IMR-90 (cell line): ENCODE results near the gene C11orf58. TPM values are rescaled to one million over a fixed set of nuclear protein-coding genes. Genes with fewer than 3 reads are reported as not detected.

Experiments
- ATAC-seq: fragments of 200-7000 bp; cut with Tn5 transposase; 2 replicates; pipeline ENCODE4 v1.9.1; 2020; ENCODE audit warnings: low read depth, mild to moderate bottlenecking, moderate library complexity
- Bru-seq: library from RNA; stranded (reverse); fragments of 400-500 nt; gene quantifications from one replicate; lab custom pipeline; 2021; lab: Mats Ljungman, UMichigan
- BruChase-seq, 2 experiments: library from RNA; stranded (reverse); fragments of 400-500 nt; gene quantifications; one replicate each; lab custom pipeline; 2021; lab: Mats Ljungman, UMichigan
- BruUV-seq: library from RNA; stranded (reverse); fragments of 400-500 nt; replicated peaks from 2 replicates; lab custom pipeline; 2021; lab: Mats Ljungman, UMichigan
- CTCF ChIA-PET: fragments of 300-600 bp; formaldehyde crosslinking; extraction: SDS; loops from one replicate; lab custom pipeline; 2021; ENCODE audit warnings: antibody characterized with exemption; lab: Yijun Ruan, JAX
- POLR2A ChIA-PET: fragments of 300-600 bp; sonication (Branson Sonifier 250); formaldehyde crosslinking; loops from one replicate; lab custom pipeline; 2022; ENCODE audit warnings: antibody characterized with exemption; ENCODE audit not compliant: unreplicated experiment; lab: Charles Lee
- DNase-seq: peaks from one replicate; pipeline ENCODE4 v3.0.0; 2013
- H2AFZ ChIP-seq: replicated peaks from 2 replicates; pipeline ENCODE3; 2013; ENCODE audit warnings: low read length, mild to moderate bottlenecking; ENCODE audit not compliant: poor library complexity
- H2AK5ac ChIP-seq: 2 replicates; pipeline ENCODE4 v1.6.1; 2013; ENCODE audit warnings: low read depth, low read length, inconsistent platforms
- H2AK9ac ChIP-seq: replicated peaks from 2 replicates; pipeline ENCODE3; 2013; ENCODE audit warnings: mild to moderate bottlenecking, low read depth, low read length, moderate library complexity; ENCODE audit not compliant: poor library complexity
- H2BK120ac ChIP-seq: 2 replicates; pipeline ENCODE4 v1.6.1; 2013; ENCODE audit warnings: low read depth, low read length, inconsistent platforms
- H2BK15ac ChIP-seq: 3 replicates; pipeline ENCODE4 v1.6.1; 2013; ENCODE audit warnings: low read depth, low read length, inconsistent platforms
- H2BK20ac ChIP-seq: 2 replicates; pipeline ENCODE4 v1.6.1; 2013; ENCODE audit warnings: low read depth, mild to moderate bottlenecking, inconsistent platforms, low read length, moderate library complexity
- H2BK5ac ChIP-seq: 2 replicates; pipeline ENCODE4 v1.6.1; 2013; ENCODE audit warnings: mild to moderate bottlenecking, low read depth, low read length, inconsistent platforms; ENCODE audit not compliant: poor library complexity, severe bottlenecking
- H3K14ac ChIP-seq: replicated peaks from 2 replicates; pipeline ENCODE4 v1.6.1; 2013; ENCODE audit warnings: low read depth, low read length, inconsistent platforms
- H3K18ac ChIP-seq: 2 replicates; pipeline ENCODE4 v1.6.1; 2013; ENCODE audit warnings: low read depth, low read length, control low read depth
- H3K23ac ChIP-seq: 2 replicates; pipeline ENCODE4 v1.6.1; 2013; ENCODE audit warnings: low read depth, low read length, inconsistent platforms
- H3K27ac ChIP-seq: 2 replicates; pipeline ENCODE4 v1.5.1; 2013; ENCODE audit warnings: mild to moderate bottlenecking, control low read depth, low read length; ENCODE audit not compliant: insufficient read depth
- H3K27me3 ChIP-seq: 2 replicates; pipeline ENCODE4 v1.6.1; 2013; ENCODE audit warnings: low read length; ENCODE audit not compliant: control insufficient read depth, insufficient read depth
- H3K36me3 ChIP-seq: 2 replicates; pipeline ENCODE4 v1.6.1; 2013; ENCODE audit warnings: low read length, mixed read lengths; ENCODE audit not compliant: control insufficient read depth, insufficient read depth
- H3K4ac ChIP-seq: 2 replicates; pipeline ENCODE4 v1.6.1; 2013; ENCODE audit warnings: low read depth, low read length, inconsistent platforms
- H3K4me1 ChIP-seq: 2 replicates; pipeline ENCODE4 v1.6.1; 2013; ENCODE audit warnings: low read length, mixed read lengths; ENCODE audit not compliant: control insufficient read depth, insufficient read depth
- H3K4me2 ChIP-seq: 2 replicates; pipeline ENCODE4 v1.6.1; 2013; ENCODE audit warnings: low read depth, mild to moderate bottlenecking, control low read depth, low read length, moderate library complexity
- H3K4me3 ChIP-seq: 2 replicates; pipeline ENCODE4 v1.5.1; 2013; ENCODE audit warnings: low read depth, mild to moderate bottlenecking, control low read depth, low read length, moderate library complexity; ENCODE audit not compliant: insufficient read depth
- H3K56ac ChIP-seq: 2 replicates; pipeline ENCODE4 v1.6.1; 2013; ENCODE audit warnings: low read length, inconsistent platforms; ENCODE audit not compliant: insufficient read depth; ENCODE audit errors: extremely low read depth
- H3K79me1 ChIP-seq, 2 experiments: 2 replicates each; pipeline ENCODE4 v1.6.1; 2013; ENCODE audit warnings: low read length in 2 of 2, inconsistent platforms in 1 of 2, low read depth in 1 of 2
- H3K9ac ChIP-seq: 2 replicates; pipeline ENCODE4 v1.6.1; 2013; ENCODE audit warnings: low read depth, low read length, control low read depth
- H3K9me1 ChIP-seq: 2 replicates; pipeline ENCODE4 v1.6.1; 2013; ENCODE audit warnings: low read length, inconsistent platforms; ENCODE audit not compliant: insufficient read depth
- H3K9me3 ChIP-seq: 2 replicates; pipeline ENCODE4 v1.6.1; 2013; ENCODE audit warnings: low read length; ENCODE audit not compliant: control insufficient read depth, insufficient read depth
- H4K20me1 ChIP-seq: 2 replicates; pipeline ENCODE4 v1.6.1; 2013; ENCODE audit warnings: low read length, inconsistent platforms; ENCODE audit not compliant: insufficient read depth
- H4K5ac ChIP-seq: 2 replicates; pipeline ENCODE4 v1.6.1; 2013; ENCODE audit warnings: mild to moderate bottlenecking, low read depth, low read length, control low read depth
- H4K8ac ChIP-seq, 2 experiments: 2 replicates each; pipeline ENCODE4 v1.6.1; 2013; ENCODE audit warnings: low read depth in 2 of 2, low read length in 2 of 2, control low read depth in 1 of 2, inconsistent platforms in 1 of 2
- H4K91ac ChIP-seq: 2 replicates; pipeline ENCODE4 v1.6.1; 2013; ENCODE audit warnings: low read depth, low read length, inconsistent platforms; ENCODE audit not compliant: insufficient read depth
- CEBPB ChIP-seq: IDR thresholded peaks from 2 replicates; pipeline ENCODE4 v1.6.1; 2012; ENCODE audit warnings: low read depth, low read length, improper control_type of control experiment
- CHD1 ChIP-seq: IDR thresholded peaks from 2 replicates; pipeline ENCODE4 v1.6.1; 2012; ENCODE audit warnings: low read depth, low read length, improper control_type of control experiment
- CTCF ChIP-seq: conservative IDR thresholded peaks from 2 replicates; pipeline ENCODE4 v1.5.1; 2012; ENCODE audit warnings: mild to moderate bottlenecking, low read depth, low read length, improper control_type of control experiment
- MAFK ChIP-seq: IDR thresholded peaks from 2 replicates; pipeline ENCODE4 v1.6.1; 2012; ENCODE audit warnings: low read depth, low read length, improper control_type of control experiment
- MXI1 ChIP-seq: IDR thresholded peaks from 2 replicates; pipeline ENCODE4 v1.6.1; 2012; ENCODE audit warnings: low read depth, mild to moderate bottlenecking, low read length, moderate library complexity, borderline replicate concordance
- NFE2L2 ChIP-seq: fragments of 150-350 bp; IDR thresholded peaks from 2 replicates; pipeline ENCODE4 v1.6.1; 2016; ENCODE audit warnings: low read depth, mild to moderate bottlenecking, low read length
- POLR2A ChIP-seq: IDR thresholded peaks from 2 replicates; pipeline ENCODE4 v1.6.1; 2012; ENCODE audit warnings: mild to moderate bottlenecking, low read depth, low read length
- RAD21 ChIP-seq: IDR thresholded peaks from 2 replicates; pipeline ENCODE4 v1.6.1; 2012; ENCODE audit warnings: low read length, improper control_type of control experiment
- SMC3 ChIP-seq: fragments of 150-350 bp; IDR thresholded peaks from 2 replicates; pipeline ENCODE4 v1.6.1; 2016; ENCODE audit warnings: low read depth, mild to moderate bottlenecking, antibody characterized with exemption, low read length, moderate library complexity
- WGBS, 2 experiments: methylation state at CpG; one replicate each; pipeline versions ENCODE4 v1.1.5 to v1.1.7; 2013; ENCODE audit warnings: missing lambda C conversion rate in 2 of 2; ENCODE audit not compliant: insufficient read length in 1 of 2; ENCODE audit errors: extremely low coverage in 2 of 2; 5-methylcytosine and 5-hydroxymethylcytosine counted together
- dilution Hi-C: fragments of 300-500 bp; cut with HindIII; formaldehyde crosslinking; loops from one replicate; pipeline ENCODE4 v1.14.3; 2018; ENCODE audit warnings: low sequenced_read_pairs; ENCODE audit not compliant: unreplicated experiment
- in situ Hi-C: fragments of 300-500 bp; cut with MboI; formaldehyde crosslinking; loops from 3 replicates; pipeline ENCODE4 v1.14.3; 2019; ENCODE audit warnings: low sequenced_read_pairs, inconsistent platforms, mixed read lengths
- intact Hi-C: fragments of 100-400 bp; cut with micrococcal nuclease; formaldehyde crosslinking; loops from 2 replicates; pipeline ENCODE4 v1.10.0; 2022
- long read RNA-seq: library from polyadenylated mRNA; unstranded; transcript quantifications from one replicate; pipeline ENCODE4 v2.0.0, GENCODE V29; 2021; ENCODE audit not compliant: unreplicated experiment
- polyA plus RNA-seq, 3 experiments: library from polyadenylated mRNA; depleted of rRNA; stranded (reverse); fragments of >200 nt; gene quantifications; 2 replicates each; pipeline ENCODE4 v1.2.3, GENCODE V29; 2012; ENCODE audit warnings: low replicate concordance in 1 of 3
- total RNA-seq: library from RNA; depleted of rRNA; stranded (reverse); fragments of >200 nt; gene quantifications from 2 replicates; pipeline ENCODE4 v1.2.3, GENCODE V29; 2012; rRNA removed
- TF ChIP-seq, protein P1 (sequence below): fragments of 150-350 bp; IDR thresholded peaks from 2 replicates; pipeline ENCODE4 v1.6.1; 2016; ENCODE audit warnings: low read depth, mild to moderate bottlenecking, low read length, moderate library complexity, borderline replicate concordance
- TF ChIP-seq, protein P2 (sequence below): fragments of 150-350 bp; IDR thresholded peaks from 2 replicates; pipeline ENCODE4 v1.6.1; 2017; ENCODE audit warnings: mild to moderate bottlenecking, antibody characterized with exemption, low read length, low read depth

Gene C11orf58
- total RNA-seq (53.8 and 238 TPM in 2 replicates), polyA plus RNA-seq (2012; rRNA removed) (67.8 and 77.2 TPM in 2 replicates), Bru-seq, nascent RNA (percentile 94 among the genes with signal in this experiment), BruChase-seq, experiment 1, labeled RNA remaining after a 6-hour chase (percentile 91 among the genes with signal in this experiment), BruChase-seq, experiment 2, labeled RNA remaining after a 2-hour chase (percentile 87 among the genes with signal in this experiment)
- polyA plus RNA-seq (2012; cell fraction: cytosol; rRNA removed): 27.7 and 30.2 TPM in 2 replicates
- polyA plus RNA-seq (2012; cell fraction: nucleus; rRNA removed; ENCODE audit: low replicate concordance): 10.2 and 52.0 TPM in 2 replicates
- long read RNA-seq, full-length matches to known transcripts: 184 of 205 reads
- long read RNA-seq, partial matches to known transcripts: 2 of 205 reads
- long read RNA-seq, other reads (novel, unspliced or antisense): 19 of 205 reads

GRCh38 chr11:16738193-16738946 is at the start of gene C11orf58:
TSS of gene C11orf58 (plus strand) at chr11:16738647. CDS start at chr11:16738779, 132 bp downstream.
- Histone ChIP-seq H4K20me1 (peaks cover 23% of the 10 kb centered on the region; the same call in 1 of the 2 replicates), H3K14ac (peak within 1 kb of the TSS; percentile 100), H3K9ac (peak within 1 kb of the TSS; percentile 99), H4K91ac (peak within 1 kb of the TSS; percentile 97), H3K9me3 (no peaks in the 10 kb centered on the region), H4K8ac (peak within 1 kb of the TSS; percentile 97 to 98), H2BK120ac (peak within 1 kb of the TSS; percentile 84), H3K36me3 (peaks cover 7% of the 10 kb centered on the region), H3K4me2 (peak within 1 kb of the TSS; percentile 100), H2AK5ac (peak within 1 kb of the TSS; percentile 93), H2BK15ac (peak within 1 kb of the TSS; percentile 74; the same call in 1 of the 3 replicates), H3K9me1 (peaks cover 3% of the 10 kb centered on the region; the same call in 1 of the 2 replicates), H4K5ac (peak within 1 kb of the TSS; percentile 99), H3K4me1 (0 out of 2 replicates have a peak, but pooled peaks cover 2% of the 10 kb centered on the region), H3K4me3 (peak within 1 kb of the TSS; percentile 89), H3K4ac (peak within 1 kb of the TSS; percentile 100), H2AK9ac (peak within 1 kb of the TSS; percentile 97), H3K18ac (peak within 1 kb of the TSS; percentile 98), H3K79me1 (peaks cover 0 to 23% of the 10 kb centered on the region in 2 experiments; a peak in 2 of 4 replicates), H3K23ac (peak within 1 kb of the TSS; percentile 100), H3K56ac (peak within 1 kb of the TSS; percentile 100), H2BK20ac (peak within 1 kb of the TSS; percentile 78; the same call in 1 of the 2 replicates), H2AFZ (peak within 1 kb of the TSS; percentile 99), H3K27me3 (no peaks in the 10 kb centered on the region), H3K27ac (peak within 1 kb of the TSS; percentile 98), H2BK5ac (peak within 1 kb of the TSS; percentile 96)
- dilution Hi-C loops: no loop called here
- DNase-seq (peak; percentile 96), ATAC-seq (peak; percentile 98)
- 0% methylated on average over 5 of the region's 47 CpGs; no CpG with 5 or more reads in 1 of the 2 experiments for whole genome bisulfite sequencing, 2 experiments
- intact Hi-C loops: loop anchor here (10.0 kb wide), 1 partner anchor 1084 kb away; no protein-coding TSS in a partner anchor
- CTCF ChIA-PET: no interaction called here
- no TSS peak for BruUV-seq
- POLR2A ChIA-PET: interaction anchor here (1.0 kb wide), 1 partner anchor 130 kb away, joined by 3 read pairs; no protein-coding TSS in a partner anchor
- in situ Hi-C loops: no loop called here
- TF ChIP-seq, protein P1, sequence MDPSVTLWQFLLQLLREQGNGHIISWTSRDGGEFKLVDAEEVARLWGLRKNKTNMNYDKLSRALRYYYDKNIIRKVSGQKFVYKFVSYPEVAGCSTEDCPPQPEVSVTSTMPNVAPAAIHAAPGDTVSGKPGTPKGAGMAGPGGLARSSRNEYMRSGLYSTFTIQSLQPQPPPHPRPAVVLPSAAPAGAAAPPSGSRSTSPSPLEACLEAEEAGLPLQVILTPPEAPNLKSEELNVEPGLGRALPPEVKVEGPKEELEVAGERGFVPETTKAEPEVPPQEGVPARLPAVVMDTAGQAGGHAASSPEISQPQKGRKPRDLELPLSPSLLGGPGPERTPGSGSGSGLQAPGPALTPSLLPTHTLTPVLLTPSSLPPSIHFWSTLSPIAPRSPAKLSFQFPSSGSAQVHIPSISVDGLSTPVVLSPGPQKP: no peak
- TF ChIP-seq, protein P2, sequence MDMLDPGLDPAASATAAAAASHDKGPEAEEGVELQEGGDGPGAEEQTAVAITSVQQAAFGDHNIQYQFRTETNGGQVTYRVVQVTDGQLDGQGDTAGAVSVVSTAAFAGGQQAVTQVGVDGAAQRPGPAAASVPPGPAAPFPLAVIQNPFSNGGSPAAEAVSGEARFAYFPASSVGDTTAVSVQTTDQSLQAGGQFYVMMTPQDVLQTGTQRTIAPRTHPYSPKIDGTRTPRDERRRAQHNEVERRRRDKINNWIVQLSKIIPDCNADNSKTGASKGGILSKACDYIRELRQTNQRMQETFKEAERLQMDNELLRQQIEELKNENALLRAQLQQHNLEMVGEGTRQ: no peak; the same call in 1 of the 2 replicates
- TF ChIP-seq MXI1 (peak; percentile 56; the same call in 1 of the 2 replicates), CHD1 (0 out of 2 replicates have a peak, but pooled peaks have one; percentile 37), MAFK (no peak), CTCF (no peak), POLR2A (peak; percentile 94), RAD21 (no peak), CEBPB (no peak), NFE2L2 (no peak), SMC3 (no peak)
